T-helper 1 cell treated with Interleukin-12 subunit alpha and Interleukin-12 subunit beta and Interleukin-4 antibody, amounts not matched to agents 30 ng/mL and 1 ng/mL, for 36 hours (primary cell): ENCODE measurements around the gene SLC27A5. TPM values are rescaled to one million over a fixed set of nuclear protein-coding genes. Genes with fewer than 3 reads are reported as not detected.

Source experiments
- intact Hi-C: fragments of 100-400 bp; cut with micrococcal nuclease; formaldehyde crosslinking; loops from one replicate; pipeline ENCODE4 v1.15.1; 2024
- total RNA-seq: library from RNA; stranded (reverse); gene quantifications from 2 replicates; pipeline ENCODE4 v1.2.3, GENCODE V29; 2022

The SLC27A5 gene
- total RNA-seq: 12.9 and 17.2 TPM in 2 replicates

GRCh38 chr19:58511353-58512208, at the start of gene SLC27A5:
SLC27A5 (minus strand) TSS chr19:58511992; CDS start chr19:58511955, 37 bp downstream.
- intact Hi-C loops: no loop called here

- intact Hi-C loops: no loop called here
These were observed 49.1 kb upstream of the SLC27A5 start for GRCh38 chr19:58560921-58561320.

- intact Hi-C loops: no loop called here
These were observed 48.5 kb upstream of the SLC27A5 start for GRCh38 chr19:58560007-58560887.

- intact Hi-C loops: loop anchor here (1.0 kb wide), 3 partner anchors 14 to 84 kb away; partner anchors contain the start of genes MZF1 and ZBTB45
These were observed 47.6 kb upstream of the SLC27A5 start for GRCh38 chr19:58559275-58560006.

GRCh38 chr19:58558623-58559274, 47.0 kb upstream of the SLC27A5 start:
- intact Hi-C loops: loop anchor here (1.0 kb wide), 4 partner anchors 15 to 157 kb away; partner anchors contain the start of genes MZF1 and ZBTB45

- intact Hi-C loops: loop anchor here (1.0 kb wide), 1 partner anchor 157 kb away; no protein-coding TSS in a partner anchor
These were observed 46.4 kb upstream of the SLC27A5 start, which contains the start of gene UBE2M for GRCh38 chr19:58558066-58558622. UBE2M (minus strand) TSS chr19:58558611; CDS start chr19:58558381, 230 bp downstream.

- intact Hi-C loops: loop anchor here (1.0 kb wide), 1 partner anchor 156 kb away; no protein-coding TSS in a partner anchor
These were observed 45.7 kb upstream of the SLC27A5 start for GRCh38 chr19:58557221-58558065.

- intact Hi-C loops: no loop called here
These were observed 44.9 kb upstream of the SLC27A5 start for GRCh38 chr19:58556622-58557220.

GRCh38 chr19:58555920-58556621, 44.3 kb upstream of the SLC27A5 start:
- intact Hi-C loops: loop anchor here (1.0 kb wide), 5 partner anchors 12 to 175 kb away; partner anchors contain the start of genes TRIM28, ZBTB45, ZNF446 and ZNF837

- intact Hi-C loops: loop anchor here (1.0 kb wide), 5 partner anchors 11 to 174 kb away; partner anchors contain the start of genes TRIM28, ZBTB45, ZNF446 and ZNF837
These were observed 43.6 kb upstream of the SLC27A5 start for GRCh38 chr19:58555369-58555885.

- intact Hi-C loops: loop anchor here (1.0 kb wide), 5 partner anchors 10 to 173 kb away; partner anchors contain the start of genes TRIM28, ZBTB45, ZNF446 and ZNF837
These were observed 42.9 kb upstream of the SLC27A5 start, which contains the start of gene CHMP2A for GRCh38 chr19:58554494-58555368. CHMP2A (minus strand) TSS chr19:58555105; CDS start chr19:58554212, 893 bp downstream.

- intact Hi-C loops: no loop called here
These were observed 42.2 kb upstream of the SLC27A5 start for GRCh38 chr19:58553799-58554493.

- intact Hi-C loops: no loop called here
These were observed 40.9 kb upstream of the SLC27A5 start for GRCh38 chr19:58552655-58553054.

GRCh38 chr19:58551577-58552471, 40.0 kb upstream of the SLC27A5 start:
- intact Hi-C loops: no loop called here

- intact Hi-C loops: no loop called here
These were observed 39.3 kb upstream of the SLC27A5 start for GRCh38 chr19:58551123-58551497.
